Left renal pelvis (tissue), 4 donors: ENCODE data around the gene PGGHG. TPM values are rescaled to one million over a fixed set of nuclear protein-coding genes. Genes with fewer than 3 reads are reported as not detected.
"Not testable (repeated sequence)": the region's sequence is repeated elsewhere in the genome, so short reads cannot be mapped to it uniquely, and the experiment has no call there.

Source experiments
- DNase-seq, 4 donors: peaks; one replicate each; pipeline ENCODE4 v3.0.0-alpha.2; 2013; ENCODE audit warnings: low read depth in 4 of 4, low spot score in 3 of 4
- polyA plus RNA-seq, 4 donors: library from polyadenylated mRNA; unstranded; fragments of 120-200 nt; gene quantifications; one replicate each; pipeline ENCODE4 v1.2.1, GENCODE V29; 2013; ENCODE audit not compliant: insufficient read length in 4 of 4

The PGGHG gene
- polyA plus RNA-seq, 4 donors: 8.3 to 25.1 (median 16.7) TPM

GRCh38 chr11:284105-285020 lies 4.6 kb upstream of the PGGHG start:
- DNase-seq: no peak

- DNase-seq: no peak
Measured at GRCh38 chr11:285021-285893, 3.7 kb upstream of the PGGHG start.

DNA sequence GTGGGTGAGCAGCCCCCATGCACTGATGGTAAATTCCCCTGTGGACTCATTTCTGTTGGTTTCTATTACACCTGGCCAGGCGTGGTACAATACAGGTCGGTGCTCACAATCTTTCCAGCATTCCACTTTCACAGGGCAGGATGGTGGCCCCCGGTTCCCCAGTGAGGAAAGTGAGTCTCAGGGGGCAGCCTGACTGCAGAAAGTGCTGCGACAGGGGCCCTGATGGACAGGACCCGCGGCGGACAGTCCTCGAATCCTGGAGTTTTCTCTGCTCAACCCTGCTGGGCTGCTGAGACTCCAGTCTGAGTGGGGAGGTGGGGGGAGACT lies 3.1 kb upstream of the PGGHG start:
- DNase-seq: no peak

GRCh38 chr11:286977-287820 lies 1.7 kb upstream of the PGGHG start:
- DNase-seq: not testable (repeated sequence)

DNA sequence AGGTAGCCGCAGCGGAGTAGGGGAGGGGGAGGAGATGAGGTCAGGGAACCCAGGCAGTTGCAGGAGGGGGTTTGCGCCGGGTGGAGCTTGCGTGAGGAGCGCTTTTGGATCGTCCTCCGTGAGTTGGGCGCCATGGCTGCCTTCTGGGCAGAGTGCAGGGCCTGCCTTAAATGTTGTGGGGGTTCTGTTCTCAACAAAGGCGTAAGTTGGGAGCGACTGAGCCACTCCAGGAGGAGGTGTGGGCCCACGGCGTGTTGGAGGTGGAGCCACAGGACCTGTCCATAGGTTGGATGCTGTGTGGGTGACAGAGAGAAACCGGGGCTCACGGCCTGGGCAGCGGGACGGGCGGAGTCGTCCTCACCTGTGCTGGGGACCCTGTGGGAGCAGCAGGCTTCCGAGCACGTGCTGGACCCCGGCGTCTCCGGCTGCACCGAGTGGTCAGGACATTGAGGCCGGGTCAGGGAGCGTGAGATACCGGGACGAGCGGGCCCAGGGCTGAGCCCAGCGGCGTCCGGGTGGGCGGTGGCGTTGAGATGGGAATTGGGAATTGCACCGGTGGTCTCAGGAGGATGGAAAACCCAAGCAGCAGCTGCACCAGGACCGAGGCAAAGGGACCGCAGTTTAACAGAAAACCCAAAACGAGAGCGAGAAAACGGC lies 977 bp upstream of the PGGHG start:
- DNase-seq: no peak

GRCh38 chr11:289398-289711 lies 429 bp downstream of the PGGHG start:
- DNase-seq: no peak

GRCh38 chr11:289712-290620 lies 1.0 kb downstream of the PGGHG start:
- no peak for DNase-seq

DNA sequence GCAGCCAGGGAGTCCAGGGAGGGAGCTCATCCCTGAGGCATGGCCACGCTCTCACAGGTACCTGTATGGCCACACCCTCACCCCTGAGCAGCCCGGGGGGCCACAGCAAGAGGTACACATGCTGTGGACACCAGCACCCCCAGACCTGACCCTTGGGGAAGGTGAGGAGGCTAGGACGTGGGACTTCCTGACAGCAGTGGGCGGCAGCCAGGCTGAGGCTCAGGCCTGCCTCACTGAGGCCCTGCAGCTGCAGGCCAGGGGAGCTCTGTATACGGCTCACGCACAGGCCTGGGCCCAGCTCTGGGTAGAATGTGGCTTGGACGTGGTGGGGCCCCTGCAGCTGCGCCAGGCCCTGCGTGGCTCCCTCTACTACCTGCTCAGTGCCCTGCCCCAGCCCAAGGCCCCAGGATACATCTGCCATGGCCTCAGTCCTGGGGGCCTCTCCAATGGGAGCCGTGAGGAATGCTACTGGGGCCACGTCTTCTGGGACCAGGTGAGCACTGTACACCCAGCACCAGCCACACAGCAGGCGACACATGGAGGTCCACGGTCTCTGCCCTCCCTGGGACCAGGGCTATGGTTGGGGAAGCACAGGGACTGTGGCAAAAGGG lies 1.8 kb downstream of the PGGHG start:
- no peak for DNase-seq

DNA sequence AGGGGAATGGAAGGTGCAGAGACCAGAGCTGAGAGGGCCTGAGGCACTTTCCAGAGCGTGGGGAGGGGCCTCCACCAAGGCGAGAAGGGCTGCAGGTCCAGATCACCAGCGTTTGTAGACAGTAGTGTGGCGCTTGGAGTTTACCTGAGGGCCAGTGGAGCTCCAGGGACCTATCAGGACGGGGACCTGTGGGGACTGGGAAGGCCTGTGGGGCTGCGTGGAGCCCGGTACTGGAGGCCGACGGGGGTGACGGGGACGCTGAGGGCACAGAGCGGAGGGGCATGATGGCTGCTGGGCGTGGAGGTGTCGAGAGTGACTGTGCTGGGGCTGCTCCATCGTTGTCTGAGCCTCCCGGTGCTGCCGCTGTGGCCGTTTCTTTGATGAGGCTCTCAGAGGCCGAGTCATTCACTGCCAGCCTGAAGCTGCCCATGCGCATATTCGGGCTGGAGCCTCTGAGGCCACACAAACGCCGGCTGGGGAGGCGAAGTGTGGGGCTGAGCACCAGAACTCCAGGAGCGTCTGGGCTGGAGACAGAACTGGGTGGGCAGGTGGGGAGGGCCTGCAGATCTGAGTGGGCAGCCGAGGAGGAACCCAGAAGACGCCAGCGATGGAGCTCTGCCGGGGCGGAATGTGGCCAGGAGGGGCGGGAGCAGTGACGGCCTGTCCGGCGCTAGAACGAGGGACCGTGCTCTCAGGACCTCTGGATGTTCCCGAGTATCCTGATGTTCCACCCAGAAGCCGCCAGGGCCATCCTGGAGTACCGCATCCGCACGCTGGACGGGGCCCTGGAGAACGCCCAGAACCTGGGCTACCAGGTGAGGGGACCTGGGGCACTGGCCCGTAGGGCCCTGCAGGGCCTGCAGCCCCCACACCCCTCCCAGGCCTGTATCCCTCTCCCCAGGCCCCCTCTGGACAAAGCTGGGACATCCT lies 2.6 kb downstream of the PGGHG start:
- no peak for DNase-seq

GRCh38 chr11:292211-293121 lies 3.5 kb downstream of the PGGHG start:
- DNase-seq: no peak

DNA sequence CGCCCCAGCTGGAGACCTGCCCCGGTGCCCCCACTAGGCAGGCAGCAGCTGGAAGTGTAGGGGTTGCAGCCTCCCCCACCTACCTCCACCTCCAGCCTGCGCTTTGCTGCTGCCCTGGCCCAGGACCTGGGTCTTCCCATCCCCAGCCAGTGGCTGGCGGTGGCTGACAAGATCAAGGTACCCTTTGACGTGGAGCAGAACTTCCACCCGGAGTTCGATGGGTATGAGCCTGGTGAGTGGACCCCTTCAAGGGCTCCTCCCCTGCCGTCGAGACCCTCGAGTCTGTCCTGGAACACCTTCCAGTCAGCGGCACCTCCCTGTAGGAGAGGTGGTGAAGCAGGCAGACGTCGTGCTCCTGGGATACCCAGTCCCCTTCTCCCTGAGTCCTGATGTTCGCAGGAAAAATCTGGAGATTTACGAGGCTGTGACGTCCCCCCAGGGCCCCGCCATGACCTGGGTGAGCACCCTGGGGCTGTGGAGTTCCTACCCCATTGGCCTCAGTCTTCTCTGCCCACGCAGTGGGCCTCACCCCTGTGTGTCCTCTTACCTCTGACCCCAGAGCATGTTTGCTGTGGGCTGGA lies 4.4 kb downstream of the PGGHG start:
- no peak for DNase-seq

DNA sequence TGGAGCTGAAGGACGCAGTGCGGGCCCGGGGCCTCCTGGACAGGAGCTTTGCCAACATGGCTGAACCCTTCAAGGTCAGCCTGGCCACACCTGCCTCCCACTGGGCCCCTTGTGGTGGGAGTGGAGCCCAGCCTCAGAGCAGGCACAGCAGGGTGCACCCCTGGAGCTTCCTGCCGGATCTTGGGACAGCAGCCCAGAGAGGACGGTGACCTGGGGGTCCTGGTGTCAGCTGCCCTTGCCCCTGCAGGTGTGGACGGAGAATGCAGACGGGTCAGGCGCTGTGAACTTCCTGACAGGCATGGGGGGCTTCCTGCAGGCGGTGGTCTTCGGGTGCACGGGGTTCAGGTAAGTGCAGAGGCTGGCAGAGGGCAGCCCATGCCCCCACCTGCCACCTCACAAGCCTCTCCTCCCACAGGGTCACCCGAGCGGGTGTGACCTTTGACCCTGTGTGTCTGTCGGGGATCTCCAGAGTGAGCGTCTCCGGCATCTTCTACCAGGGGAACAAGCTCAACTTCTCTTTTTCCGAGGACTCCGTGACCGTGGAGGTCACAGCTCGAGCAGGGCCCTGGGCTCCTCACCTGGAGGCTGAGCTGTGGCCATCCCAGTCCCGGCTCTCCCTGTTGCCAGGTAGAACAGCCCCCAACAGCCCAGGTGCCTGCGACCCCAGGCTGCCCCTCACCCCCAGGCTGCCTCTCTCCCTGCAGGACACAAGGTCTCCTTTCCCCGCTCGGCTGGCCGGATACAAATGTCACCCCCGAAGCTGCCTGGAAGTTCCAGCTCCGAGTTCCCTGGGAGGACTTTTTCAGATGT lies 5.1 kb downstream of the PGGHG start:
- DNase-seq: no peak

DNA sequence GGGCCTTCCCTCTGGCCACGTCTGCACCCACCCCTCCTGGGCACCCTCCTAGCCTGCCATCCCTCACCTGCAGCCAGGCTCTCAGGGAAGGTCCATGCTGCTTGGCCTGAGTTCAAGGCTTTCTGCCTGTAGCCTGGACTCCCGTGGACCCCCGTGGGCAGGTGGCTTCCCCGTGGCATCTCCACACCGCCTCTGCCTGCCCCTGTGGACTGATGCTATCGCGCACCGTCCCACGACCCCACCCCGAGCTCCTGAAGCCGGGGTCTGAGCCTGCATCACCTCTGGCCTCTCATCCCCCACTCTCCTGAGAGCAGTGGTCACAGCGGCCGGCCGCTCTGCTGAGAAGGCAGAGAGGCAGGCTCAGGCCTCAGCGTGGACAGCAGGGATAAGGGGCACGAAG lies 5.9 kb downstream of the PGGHG start:
- DNase-seq: no peak

- DNase-seq: no peak
Measured at GRCh38 chr11:295351-296170, 6.6 kb downstream of the PGGHG start.
